ENCODE measurements around the gene SAAL1. TPM values are rescaled to one million over a fixed set of nuclear protein-coding genes. Genes with fewer than 3 reads are reported as not detected.
A peak's percentile ranks its signal among the peaks of the same experiment; 100 is the strongest.

Gene SAAL1
- total RNA-seq: 10 to 100 TPM; 10.3 to 19.1 (median 11.1) TPM

GRCh38 chr11:18105802-18106574 is at the start of gene SAAL1:
SAAL1 (minus strand) TSS chr11:18106082; CDS start chr11:18106041, 41 bp downstream.
- no peak for DNase-seq (ENCODE audit: extremely low spot score)
- intact Hi-C loops (cut with DNase I): loop anchor here (5.0 kb wide), 1 partner anchor 94 kb away; the partner anchor contains the start of gene SERGEF
- peaks cover 0 to 13% (median 0%) of the 10 kb centered on the region in 4 donors for H3K27me3 ChIP-seq
- no peaks in the 10 kb centered on the region for H3K9me3 ChIP-seq
- TF ChIP-seq EP300 (IDR thresholded peaks at IDR 0.05) (no peak), CTCF (IDR thresholded peaks at IDR 0.05) (peak; percentile 67 to 75 (median 72)), POLR2AphosphoS5 (IDR thresholded peaks at IDR 0.05) (peak; percentile 74 to 83)
- H3K27ac ChIP-seq (replicated peaks in 1 of 4): peak within 1 kb of the TSS; percentile 66 to 74 (median 68)
- peaks cover 4 to 27% (median 19%) of the 10 kb centered on the region in 4 donors for H3K36me3 ChIP-seq
- peak within 1 kb of the TSS; percentile 82 to 94 (median 88) for H3K4me3 ChIP-seq
- 10% methylated on average over 20 of the region's 48 CpGs for WGBS
- H3K4me1 ChIP-seq: peaks cover 5 to 25% (median 22%) of the 10 kb centered on the region in 4 donors

GRCh38 chr11:18151581-18151980 is 45.7 kb upstream of the SAAL1 start:
- Histone ChIP-seq H3K4me3 (no peak overlapping the region), H3K27me3 (peaks cover 0 to 11% (median 0%) of the 10 kb centered on the region in 4 donors), H3K27ac (replicated peaks in 1 of 4) (no peak overlapping the region), H3K9me3 (no peaks in the 10 kb centered on the region), H3K36me3 (no peaks in the 10 kb centered on the region), H3K4me1 (no peaks in the 10 kb centered on the region)
- WGBS: 80% methylated on average over 3 of the region's 3 CpGs
- DNase-seq (ENCODE audit: extremely low spot score): no peak
- TF ChIP-seq POLR2A (IDR thresholded peaks at IDR 0.05; ENCODE audit: low read depth) (no peak), CTCF (IDR thresholded peaks at IDR 0.05) (no peak), EP300 (IDR thresholded peaks at IDR 0.05) (no peak), POLR2AphosphoS5 (IDR thresholded peaks at IDR 0.05) (no peak)
- intact Hi-C loops (cut with DNase I): no loop called here

- TF ChIP-seq POLR2A (IDR thresholded peaks at IDR 0.05; ENCODE audit: low read depth) (no peak), POLR2AphosphoS5 (IDR thresholded peaks at IDR 0.05) (no peak), CTCF (IDR thresholded peaks at IDR 0.05) (no peak), EP300 (IDR thresholded peaks at IDR 0.05) (no peak)
- Histone ChIP-seq H3K27me3 (peaks cover 0 to 8% (median 0%) of the 10 kb centered on the region in 4 donors), H3K4me3 (no peak overlapping the region), H3K27ac (replicated peaks in 1 of 4) (no peak overlapping the region), H3K9me3 (no peaks in the 10 kb centered on the region), H3K36me3 (no peaks in the 10 kb centered on the region), H3K4me1 (no peaks in the 10 kb centered on the region)
- intact Hi-C loops (cut with DNase I): no loop called here
- DNase-seq (ENCODE audit: extremely low spot score): no peak
- 55% methylated on average over 3 of the region's 3 CpGs for WGBS
Observed at GRCh38 chr11:18145837-18146236, 40.0 kb upstream of the SAAL1 start.

- no peak overlapping the region for H3K4me3 ChIP-seq
- no peaks in the 10 kb centered on the region for H3K36me3 ChIP-seq
- intact Hi-C loops (cut with DNase I): no loop called here
- no peaks in the 10 kb centered on the region for H3K4me1 ChIP-seq
- TF ChIP-seq EP300 (IDR thresholded peaks at IDR 0.05): no peak
- no peak for TF ChIP-seq POLR2AphosphoS5 (IDR thresholded peaks at IDR 0.05)
- no peak for TF ChIP-seq POLR2A (IDR thresholded peaks at IDR 0.05; ENCODE audit: low read depth)
- TF ChIP-seq CTCF (IDR thresholded peaks at IDR 0.05): no peak
- peaks cover 0 to 8% (median 0%) of the 10 kb centered on the region in 4 donors for H3K27me3 ChIP-seq
- WGBS: 52% methylated on average over 2 of the region's 2 CpGs
- no peak for DNase-seq (ENCODE audit: extremely low spot score)
- no peak overlapping the region for H3K27ac ChIP-seq (replicated peaks in 1 of 4)
- H3K9me3 ChIP-seq: no peaks in the 10 kb centered on the region
Observed at GRCh38 chr11:18145025-18145424, 39.1 kb upstream of the SAAL1 start.
